DND-41 (cell line): ENCODE results near the gene PTPRE.

Experiments
- ATAC-seq: fragments of 200-7000 bp; cut with Tn5 transposase; 3 replicates; pipeline ENCODE4 v1.9.1; 2021; ENCODE audit warnings: low read depth; ENCODE audit not compliant: insufficient read depth
- DNase-seq: peaks from one replicate; pipeline ENCODE4 v3.0.0-alpha.2; 2020
- H2AFZ ChIP-seq: 2 replicates; pipeline ENCODE4 v1.6.0; 2012; ENCODE audit warnings: low read depth, low read length
- H3K27ac ChIP-seq: 2 replicates; pipeline ENCODE4 v1.5.1; 2012; ENCODE audit warnings: low read length, inconsistent platforms
- H3K27me3 ChIP-seq: fragments of 200-600 bp; sonication (generic); 2 replicates; pipeline ENCODE4 v1.6.0; 2012; ENCODE audit warnings: low read length, mild to moderate bottlenecking, inconsistent platforms; ENCODE audit not compliant: insufficient read depth, poor library complexity
- H3K36me3 ChIP-seq: 2 replicates; pipeline ENCODE4 v1.5.1; 2012; ENCODE audit warnings: low read length, inconsistent platforms; ENCODE audit not compliant: insufficient read depth
- H3K4me1 ChIP-seq: 2 replicates; pipeline ENCODE4 v1.5.1; 2012; ENCODE audit warnings: mild to moderate bottlenecking, low read length; ENCODE audit not compliant: insufficient read depth
- H3K4me2 ChIP-seq: 2 replicates; pipeline ENCODE4 v1.6.0; 2012; ENCODE audit warnings: mild to moderate bottlenecking, moderate library complexity, low read length, inconsistent platforms; ENCODE audit not compliant: insufficient read depth
- H3K4me3 ChIP-seq, 2 experiments: fragments of 200-600 bp in 1 of 2; shearing (Covaris generic) in 1 of 2; 2 replicates each; pipeline ENCODE4 v1.5.1; 2012 to 2016; ENCODE audit warnings: inconsistent platforms in 2 of 2, low read length in 2 of 2, mild to moderate bottlenecking in 2 of 2, low read depth in 1 of 2, moderate library complexity in 1 of 2
- H3K79me2 ChIP-seq: 2 replicates; pipeline ENCODE4 v1.6.0; 2012; ENCODE audit warnings: low read length, inconsistent platforms; ENCODE audit not compliant: insufficient read depth
- H3K9ac ChIP-seq: 2 replicates; pipeline ENCODE4 v1.6.0; 2012; ENCODE audit warnings: low read depth, mild to moderate bottlenecking, inconsistent platforms, low read length, moderate library complexity
- H3K9me3 ChIP-seq: 2 replicates; pipeline ENCODE4 v1.5.1; 2012; ENCODE audit warnings: low read length, moderate library complexity, mild to moderate bottlenecking, inconsistent platforms; ENCODE audit not compliant: insufficient read depth, severe bottlenecking
- H4K20me1 ChIP-seq: 2 replicates; pipeline ENCODE4 v1.6.0; 2012; ENCODE audit warnings: low read length; ENCODE audit not compliant: insufficient read depth
- CTCF ChIP-seq: IDR thresholded peaks from 2 replicates; pipeline ENCODE4 v1.5.1; 2012; ENCODE audit warnings: borderline replicate concordance, low read length, moderate library complexity, mild to moderate bottlenecking; ENCODE audit not compliant: poor library complexity, severe bottlenecking; ENCODE audit errors: extremely low read depth
- EZH2 ChIP-seq: IDR thresholded peaks from 3 replicates; pipeline ENCODE4 v1.6.1; 2012; ENCODE audit warnings: borderline replicate concordance, low read depth, mild to moderate bottlenecking, moderate library complexity, low read length, inconsistent platforms; ENCODE audit not compliant: severe bottlenecking

Gene PTPRE

DNA sequence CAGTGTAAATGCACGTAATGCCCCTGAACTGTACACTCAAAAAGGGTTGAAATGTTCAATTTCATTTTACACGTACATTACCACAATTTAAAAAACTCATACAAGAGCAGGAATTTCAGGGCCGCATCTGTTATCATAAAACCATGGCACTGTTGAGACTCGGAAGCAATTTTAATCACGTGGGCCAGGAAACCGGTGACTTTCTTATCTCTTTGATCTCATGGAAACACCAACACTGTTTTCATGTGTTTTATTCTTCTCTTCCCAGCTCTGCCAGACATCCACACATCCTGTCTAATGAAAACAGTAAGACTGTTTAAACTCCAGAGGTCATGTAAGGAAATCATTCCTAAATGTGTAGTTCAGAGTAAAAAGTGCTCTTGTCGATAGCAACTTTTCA, 35.9 kb downstream of the PTPRE start:
- Histone ChIP-seq H3K27ac (no peak overlapping the region), H3K4me2 (no peak overlapping the region), H2AFZ (no peak overlapping the region), H3K36me3 (no peaks in the 10 kb centered on the region), H3K79me2 (no peaks in the 10 kb centered on the region), H3K4me1 (peaks cover 17% of the 10 kb centered on the region), H4K20me1 (no peaks in the 10 kb centered on the region), H3K27me3 (peaks cover 9% of the 10 kb centered on the region), H3K4me3 (no peak overlapping the region), H3K9ac (no peak overlapping the region), H3K9me3 (no peaks in the 10 kb centered on the region)
- no peak for ATAC-seq
- DNase-seq, result no peak
- TF ChIP-seq CTCF (no peak), EZH2 (no peak)

- Histone ChIP-seq H3K4me1 (peaks cover 17% of the 10 kb centered on the region), H3K36me3 (no peaks in the 10 kb centered on the region), H3K79me2 (no peaks in the 10 kb centered on the region), H3K9ac (no peak overlapping the region), H4K20me1 (no peaks in the 10 kb centered on the region), H3K9me3 (no peaks in the 10 kb centered on the region), H3K4me2 (no peak overlapping the region), H3K27ac (no peak overlapping the region), H3K27me3 (peaks cover 9% of the 10 kb centered on the region), H3K4me3 (no peak overlapping the region), H2AFZ (no peak overlapping the region)
- DNase-seq (no peak), ATAC-seq (no peak)
- TF ChIP-seq EZH2 (no peak), CTCF (no peak)
Measured at GRCh38 chr10:127943336-127943910, 36.5 kb downstream of the PTPRE start.

- no peaks in the 10 kb centered on the region for H3K9me3 ChIP-seq
- TF ChIP-seq CTCF (no peak), EZH2 (no peak)
- no peak overlapping the region for H3K4me2 ChIP-seq
- H3K4me3 ChIP-seq, result no peak overlapping the region
- H3K27me3 ChIP-seq, result peaks cover 6% of the 10 kb centered on the region
- H4K20me1 ChIP-seq, result no peaks in the 10 kb centered on the region
- peaks cover 17% of the 10 kb centered on the region for H3K4me1 ChIP-seq
- H2AFZ ChIP-seq, result no peak overlapping the region
- no peaks in the 10 kb centered on the region for H3K79me2 ChIP-seq
- ATAC-seq (no peak), DNase-seq (no peak)
- no peak overlapping the region for H3K9ac ChIP-seq
- H3K36me3 ChIP-seq, result no peaks in the 10 kb centered on the region
- no peak overlapping the region for H3K27ac ChIP-seq
Measured at GRCh38 chr10:127944256-127944655, 37.4 kb downstream of the PTPRE start.
